ENCODE data around the gene LITAFD. TPM values are rescaled to one million over a fixed set of nuclear protein-coding genes. Genes with fewer than 3 reads are reported as not detected.

The LITAFD gene
- polyA plus RNA-seq, 1 donor from 2014 or later, result not detected

DNA sequence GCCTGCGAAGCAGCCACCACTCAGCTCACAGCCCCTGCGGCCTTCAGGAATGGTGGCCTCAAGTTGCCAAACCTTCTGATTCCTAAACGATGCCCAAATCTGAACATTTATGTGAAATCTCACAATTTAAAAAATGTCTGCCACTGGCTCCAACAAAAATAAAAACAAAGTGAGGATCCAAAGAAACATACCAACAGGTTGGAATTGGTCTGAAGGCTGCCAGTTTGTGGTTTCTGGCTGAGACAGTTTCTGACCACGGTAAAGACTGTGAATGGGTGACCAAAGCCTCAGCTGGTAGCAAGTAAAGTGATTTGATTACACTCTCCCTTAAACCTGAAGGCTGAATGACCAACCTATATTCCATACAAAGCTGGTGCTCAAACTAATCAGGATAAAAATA, 24.9 kb downstream of the LITAFD start:
- Histone ChIP-seq H4K20me1 (ENCODE audit: insufficient read depth) (no peaks in the 10 kb centered on the region), H3K9me2 (ENCODE audit: insufficient read depth, low read length) (no peaks in the 10 kb centered on the region), H3K27ac (ENCODE audit: low read length) (no peak overlapping the region), H3F3A (ENCODE audit: insufficient read depth, low read length, poor library complexity, severe bottlenecking) (no peaks in the 10 kb centered on the region), H3K9me3 (ENCODE audit: low read length) (no peaks in the 10 kb centered on the region), H2AFZ (ENCODE audit: low read depth, low read length) (no peak overlapping the region), H3K9ac (ENCODE audit: low read length) (no peak overlapping the region), H3K4me3 (ENCODE audit: low read length) (no peak overlapping the region), H3K4me2 (ENCODE audit: low read length) (no peak overlapping the region), H3K27me3 (ENCODE audit: insufficient read depth, low read depth, low read length) (no peaks in the 10 kb centered on the region), H3K79me2 (replicated peaks; ENCODE audit: insufficient read depth, low read length) (no peaks in the 10 kb centered on the region), H3K36me3 (ENCODE audit: insufficient read depth, low read length) (no peaks in the 10 kb centered on the region)
- no peak for TF ChIP-seq EP300 (conservative IDR thresholded peaks at IDR 0.05; ENCODE audit: poor library complexity, severe bottlenecking)
- TF ChIP-seq TAF1 (IDR thresholded peaks at IDR 0.05; ENCODE audit: low read depth), result no peak

- no peak overlapping the region for H2AFZ ChIP-seq (ENCODE audit: low read depth, low read length)
- no peaks in the 10 kb centered on the region for H3F3A ChIP-seq (ENCODE audit: insufficient read depth, low read length, poor library complexity, severe bottlenecking)
- H3K9me2 ChIP-seq (ENCODE audit: insufficient read depth, low read length), result no peaks in the 10 kb centered on the region
- H3K4me3 ChIP-seq (ENCODE audit: low read length), result no peak overlapping the region
- H3K79me2 ChIP-seq (replicated peaks; ENCODE audit: insufficient read depth, low read length), result no peaks in the 10 kb centered on the region
- no peak overlapping the region for H3K9ac ChIP-seq (ENCODE audit: low read length)
- H3K36me3 ChIP-seq (ENCODE audit: insufficient read depth, low read length), result peaks cover 4% of the 10 kb centered on the region
- no peaks in the 10 kb centered on the region for H4K20me1 ChIP-seq (ENCODE audit: insufficient read depth)
- no peaks in the 10 kb centered on the region for H3K27me3 ChIP-seq (ENCODE audit: insufficient read depth, low read depth, low read length)
- no peak overlapping the region for H3K4me2 ChIP-seq (ENCODE audit: low read length)
- H3K27ac ChIP-seq (ENCODE audit: low read length), result no peak overlapping the region
- TF ChIP-seq, protein P1, sequence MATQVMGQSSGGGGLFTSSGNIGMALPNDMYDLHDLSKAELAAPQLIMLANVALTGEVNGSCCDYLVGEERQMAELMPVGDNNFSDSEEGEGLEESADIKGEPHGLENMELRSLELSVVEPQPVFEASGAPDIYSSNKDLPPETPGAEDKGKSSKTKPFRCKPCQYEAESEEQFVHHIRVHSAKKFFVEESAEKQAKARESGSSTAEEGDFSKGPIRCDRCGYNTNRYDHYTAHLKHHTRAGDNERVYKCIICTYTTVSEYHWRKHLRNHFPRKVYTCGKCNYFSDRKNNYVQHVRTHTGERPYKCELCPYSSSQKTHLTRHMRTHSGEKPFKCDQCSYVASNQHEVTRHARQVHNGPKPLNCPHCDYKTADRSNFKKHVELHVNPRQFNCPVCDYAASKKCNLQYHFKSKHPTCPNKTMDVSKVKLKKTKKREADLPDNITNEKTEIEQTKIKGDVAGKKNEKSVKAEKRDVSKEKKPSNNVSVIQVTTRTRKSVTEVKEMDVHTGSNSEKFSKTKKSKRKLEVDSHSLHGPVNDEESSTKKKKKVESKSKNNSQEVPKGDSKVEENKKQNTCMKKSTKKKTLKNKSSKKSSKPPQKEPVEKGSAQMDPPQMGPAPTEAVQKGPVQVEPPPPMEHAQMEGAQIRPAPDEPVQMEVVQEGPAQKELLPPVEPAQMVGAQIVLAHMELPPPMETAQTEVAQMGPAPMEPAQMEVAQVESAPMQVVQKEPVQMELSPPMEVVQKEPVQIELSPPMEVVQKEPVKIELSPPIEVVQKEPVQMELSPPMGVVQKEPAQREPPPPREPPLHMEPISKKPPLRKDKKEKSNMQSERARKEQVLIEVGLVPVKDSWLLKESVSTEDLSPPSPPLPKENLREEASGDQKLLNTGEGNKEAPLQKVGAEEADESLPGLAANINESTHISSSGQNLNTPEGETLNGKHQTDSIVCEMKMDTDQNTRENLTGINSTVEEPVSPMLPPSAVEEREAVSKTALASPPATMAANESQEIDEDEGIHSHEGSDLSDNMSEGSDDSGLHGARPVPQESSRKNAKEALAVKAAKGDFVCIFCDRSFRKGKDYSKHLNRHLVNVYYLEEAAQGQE (IDR thresholded peaks at IDR 0.05; ENCODE audit: borderline replicate concordance), result no peak
- TF ChIP-seq POLR2AphosphoS5 (IDR thresholded peaks at IDR 0.05) (no peak), RAD21 (conservative IDR thresholded peaks at IDR 0.05) (no peak), MXI1 (conservative IDR thresholded peaks at IDR 0.05; ENCODE audit: poor library complexity, severe bottlenecking) (no peak), EP300 (conservative IDR thresholded peaks at IDR 0.05; ENCODE audit: poor library complexity, severe bottlenecking) (no peak), SMC3 (conservative IDR thresholded peaks at IDR 0.05; ENCODE audit: poor library complexity) (no peak), EZH2 (IDR thresholded peaks at IDR 0.05; ENCODE audit: borderline replicate concordance, insufficient read depth, low read length, poor library complexity, severe bottlenecking) (no peak), TAF1 (IDR thresholded peaks at IDR 0.05; ENCODE audit: low read depth) (no peak)
- TF ChIP-seq, protein P2, sequence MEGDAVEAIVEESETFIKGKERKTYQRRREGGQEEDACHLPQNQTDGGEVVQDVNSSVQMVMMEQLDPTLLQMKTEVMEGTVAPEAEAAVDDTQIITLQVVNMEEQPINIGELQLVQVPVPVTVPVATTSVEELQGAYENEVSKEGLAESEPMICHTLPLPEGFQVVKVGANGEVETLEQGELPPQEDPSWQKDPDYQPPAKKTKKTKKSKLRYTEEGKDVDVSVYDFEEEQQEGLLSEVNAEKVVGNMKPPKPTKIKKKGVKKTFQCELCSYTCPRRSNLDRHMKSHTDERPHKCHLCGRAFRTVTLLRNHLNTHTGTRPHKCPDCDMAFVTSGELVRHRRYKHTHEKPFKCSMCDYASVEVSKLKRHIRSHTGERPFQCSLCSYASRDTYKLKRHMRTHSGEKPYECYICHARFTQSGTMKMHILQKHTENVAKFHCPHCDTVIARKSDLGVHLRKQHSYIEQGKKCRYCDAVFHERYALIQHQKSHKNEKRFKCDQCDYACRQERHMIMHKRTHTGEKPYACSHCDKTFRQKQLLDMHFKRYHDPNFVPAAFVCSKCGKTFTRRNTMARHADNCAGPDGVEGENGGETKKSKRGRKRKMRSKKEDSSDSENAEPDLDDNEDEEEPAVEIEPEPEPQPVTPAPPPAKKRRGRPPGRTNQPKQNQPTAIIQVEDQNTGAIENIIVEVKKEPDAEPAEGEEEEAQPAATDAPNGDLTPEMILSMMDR (IDR thresholded peaks at IDR 0.05; ENCODE audit: poor library complexity, severe bottlenecking), result no peak
- no peaks in the 10 kb centered on the region for H3K9me3 ChIP-seq (ENCODE audit: low read length)
Observed at GRCh38 chr16:8908810-8909468, 26.8 kb downstream of the LITAFD start.
